Type B pancreatic cell (in vitro differentiated cells): ENCODE results near the gene PNLDC1. TPM values are rescaled to one million over a fixed set of nuclear protein-coding genes. Genes with fewer than 3 reads are reported as not detected.
"Not testable (repeated sequence)": the region's sequence is repeated elsewhere in the genome, so short reads cannot be mapped to it uniquely, and the experiment has no call there.

Experiments used
- DNase-seq: peaks from one replicate; pipeline ENCODE4 v3.0.0; 2021; ENCODE audit warnings: mixed read lengths; ENCODE audit not compliant: unreplicated experiment; ENCODE audit errors: extremely low spot score
- H3K27ac Mint-ChIP-seq: 2 replicates; pipeline ENCODE4 v1.8.0; 2021; ENCODE audit warnings: mild to moderate bottlenecking, mixed read lengths
- H3K27me3 Mint-ChIP-seq: 2 replicates; pipeline ENCODE4 v1.8.0; 2021; ENCODE audit warnings: mixed read lengths
- H3K36me3 Mint-ChIP-seq: 2 replicates; pipeline ENCODE4 v1.8.0; 2021; ENCODE audit warnings: mixed read lengths
- H3K4me1 Mint-ChIP-seq: one replicate; pipeline ENCODE4 v1.8.0; 2021; ENCODE audit warnings: mixed read lengths; ENCODE audit not compliant: unreplicated experiment
- H3K4me3 Mint-ChIP-seq: 2 replicates; pipeline ENCODE4 v1.8.0; 2021; ENCODE audit warnings: mild to moderate bottlenecking, mixed read lengths
- H3K9me3 Mint-ChIP-seq: 2 replicates; pipeline ENCODE4 v1.8.0; 2021; ENCODE audit warnings: mixed read lengths
- CTCF ChIP-seq: fragments of 200-600 bp; sonication (generic); conservative IDR thresholded peaks from 2 replicates; pipeline ENCODE4 v1.5.0; 2021; ENCODE audit warnings: antibody characterized with exemption, mild to moderate bottlenecking
- total RNA-seq: library from RNA; stranded (reverse); gene quantifications from 2 replicates; pipeline ENCODE4 v1.2.1, GENCODE V29; 2021; ENCODE audit warnings: low replicate concordance

Gene PNLDC1
- total RNA-seq, 1 donor from 2014 or later, result 0.17 TPM

- Mint-ChIP-seq H3K4me1 (peaks cover 26% of the 10 kb centered on the region), H3K9me3 (no peaks in the 10 kb centered on the region), H3K36me3 (peaks cover 28% of the 10 kb centered on the region), H3K27ac (peak within 1 kb of the TSS; percentile 100), H3K27me3 (no peaks in the 10 kb centered on the region), H3K4me3 (peak within 1 kb of the TSS; percentile 100)
- peak; percentile 98 for DNase-seq
- no peak for TF ChIP-seq CTCF
Observed at GRCh38 chr6:159789377-159790148, 10.5 kb upstream of the PNLDC1 start, which contains the start of gene TCP1. Gene TCP1, minus strand, starts transcription at chr6:159789602. Its CDS starts 134 bp downstream, at chr6:159789468.

GRCh38 chr6:159790149-159790955, 9.7 kb upstream of the PNLDC1 start, which contains the start of gene MRPL18:
Gene MRPL18, plus strand, starts transcription at chr6:159790467. Its CDS starts 121 bp downstream, at chr6:159790588.
- Mint-ChIP-seq H3K27me3 (no peaks in the 10 kb centered on the region), H3K9me3 (no peaks in the 10 kb centered on the region), H3K36me3 (peaks cover 23% of the 10 kb centered on the region), H3K4me3 (peak within 1 kb of the TSS; percentile 100), H3K27ac (peak within 1 kb of the TSS; percentile 100), H3K4me1 (peaks cover 26% of the 10 kb centered on the region)
- peak; percentile 85 for DNase-seq
- no peak for TF ChIP-seq CTCF

- peak overlapping the region; percentile 100 for H3K4me3 Mint-ChIP-seq
- H3K4me1 Mint-ChIP-seq, result peaks cover 26% of the 10 kb centered on the region
- no peak for TF ChIP-seq CTCF
- peaks cover 19% of the 10 kb centered on the region for H3K36me3 Mint-ChIP-seq
- no peak for DNase-seq
- H3K27ac Mint-ChIP-seq, result peak overlapping the region; percentile 100
- H3K27me3 Mint-ChIP-seq, result no peaks in the 10 kb centered on the region
- H3K9me3 Mint-ChIP-seq, result no peaks in the 10 kb centered on the region
Observed at GRCh38 chr6:159790956-159791598, 9.0 kb upstream of the PNLDC1 start.

- not testable (repeated sequence) for H3K27me3 Mint-ChIP-seq, DNase-seq, H3K4me3 Mint-ChIP-seq, H3K9me3 Mint-ChIP-seq
- Mint-ChIP-seq H3K4me1 (peaks cover 12% of the 10 kb centered on the region), H3K27ac (peak overlapping the region; percentile 42), H3K36me3 (peaks cover 25% of the 10 kb centered on the region)
Observed at GRCh38 chr6:159794976-159795375, 5.1 kb upstream of the PNLDC1 start.

GRCh38 chr6:159797554-159797953, 2.5 kb upstream of the PNLDC1 start:
- peaks cover 16% of the 10 kb centered on the region for H3K36me3 Mint-ChIP-seq

More at GRCh38 chr6:159797554-159797953, 2.5 kb upstream of the PNLDC1 start:
- DNase-seq, result no peak
- Mint-ChIP-seq H3K4me1 (no peaks in the 10 kb centered on the region), H3K9me3 (no peaks in the 10 kb centered on the region), H3K27ac (no peak overlapping the region), H3K4me3 (no peak overlapping the region), H3K27me3 (no peaks in the 10 kb centered on the region)
- TF ChIP-seq CTCF, result no peak
